Measurements from ENCODE around the gene EMD. TPM values are rescaled to one million over a fixed set of nuclear protein-coding genes. Genes with fewer than 3 reads are reported as not detected.

The EMD gene
- polyA plus RNA-seq, 3 donors = 71.3 to 97.8 (median 78.0) TPM

DNA sequence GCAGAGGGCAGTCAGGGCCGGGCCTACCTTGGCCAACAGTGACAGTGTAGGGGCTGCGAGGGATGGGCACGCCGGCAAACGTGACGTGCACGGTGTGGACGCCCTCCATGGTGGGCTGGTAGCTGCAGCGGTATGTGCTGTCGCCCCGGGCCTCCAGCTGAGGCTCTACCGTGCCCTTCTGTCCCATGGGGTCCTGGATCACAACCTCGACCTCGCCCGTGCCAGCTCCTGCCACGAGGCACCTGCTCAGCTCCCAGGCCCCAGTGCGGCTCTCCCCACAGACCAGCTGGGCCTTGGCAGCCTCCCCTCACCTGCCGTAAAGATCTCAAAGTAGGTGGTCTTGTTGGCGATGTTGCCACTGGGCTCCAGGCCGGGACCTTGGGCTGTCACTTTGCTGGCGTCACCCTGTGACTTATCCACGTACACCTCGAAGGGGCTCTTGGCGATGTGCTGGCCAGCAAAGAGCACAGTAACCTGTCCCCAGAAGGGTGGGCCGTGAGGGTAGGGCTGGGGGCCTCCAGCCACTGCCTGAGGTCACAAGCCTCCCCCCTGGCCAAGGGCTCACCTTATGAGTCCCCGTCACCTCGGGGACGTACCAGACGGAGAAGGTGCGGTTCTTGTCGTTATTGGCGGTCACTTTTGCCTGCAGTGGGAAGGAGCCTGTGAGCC, 13.0 kb upstream of the EMD start:
- DNase-seq (ENCODE audit: extremely low read depth in 1 of 11, low read depth in 9 of 11, low spot score in 4 of 11) = no peak

DNA sequence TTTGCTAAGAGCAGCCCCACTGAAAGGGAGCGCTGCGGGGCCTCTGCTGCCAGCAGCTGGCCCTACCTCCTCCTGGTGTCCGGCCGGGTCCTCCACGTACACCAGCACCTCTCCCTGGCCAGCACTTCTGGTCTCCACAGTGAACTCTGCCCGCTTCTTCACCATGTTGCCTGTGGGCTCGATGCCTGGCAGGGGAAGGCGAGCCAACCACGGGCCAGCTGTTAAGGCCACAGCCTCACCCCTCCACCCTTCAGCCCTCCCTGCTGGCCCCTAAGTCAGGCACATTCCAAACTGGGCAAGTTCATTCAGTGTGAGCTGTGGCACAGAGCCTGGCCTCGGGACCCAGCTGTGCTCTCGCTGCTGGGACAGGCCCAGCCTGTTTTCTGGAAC, 12.4 kb upstream of the EMD start:
- no peak for DNase-seq (ENCODE audit: extremely low read depth in 1 of 11, low read depth in 9 of 11, low spot score in 4 of 11)

DNA sequence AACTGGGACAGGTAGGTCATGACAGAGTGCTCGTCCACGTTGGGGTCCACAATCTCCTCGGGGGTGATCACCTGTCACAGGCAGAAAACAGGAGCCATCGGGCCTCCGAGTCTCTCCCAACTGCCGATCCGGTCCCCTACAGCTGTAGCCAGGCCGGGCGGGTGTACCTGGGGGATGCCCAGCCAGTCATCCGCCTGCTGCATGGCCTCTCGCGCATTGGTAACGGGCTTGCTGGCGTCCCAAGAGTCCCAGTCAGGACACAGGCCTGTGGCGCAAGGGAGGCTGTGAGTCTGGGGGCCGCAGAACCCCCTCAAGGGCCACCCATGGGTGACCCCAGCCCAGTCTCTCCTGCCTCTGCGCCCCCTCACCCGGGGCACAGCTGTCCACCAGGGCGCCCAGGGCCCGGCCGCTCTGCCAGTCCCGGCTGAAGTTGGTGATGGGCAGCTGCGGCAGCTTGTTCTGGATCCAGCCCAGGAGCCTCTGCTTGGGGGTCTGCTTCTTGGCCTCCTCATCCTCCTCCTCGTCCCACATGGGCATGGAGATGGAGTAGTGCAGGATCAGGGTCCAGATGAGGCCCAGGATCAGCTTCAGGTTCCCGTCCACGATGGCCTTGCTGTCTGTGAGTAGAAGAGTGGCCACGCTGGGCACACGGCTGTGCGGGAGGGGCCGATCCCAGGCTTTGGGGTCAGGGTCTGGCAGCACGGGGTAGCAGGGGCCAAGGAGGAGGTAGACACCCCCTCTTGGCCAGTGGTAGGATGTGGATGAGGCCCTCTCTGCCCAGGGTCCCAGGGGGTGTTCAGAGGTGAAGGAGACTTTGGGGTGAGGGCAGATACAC, 11.4 kb upstream of the EMD start:
- no peak for DNase-seq (ENCODE audit: extremely low read depth in 1 of 11, low read depth in 9 of 11, low spot score in 4 of 11)

DNA sequence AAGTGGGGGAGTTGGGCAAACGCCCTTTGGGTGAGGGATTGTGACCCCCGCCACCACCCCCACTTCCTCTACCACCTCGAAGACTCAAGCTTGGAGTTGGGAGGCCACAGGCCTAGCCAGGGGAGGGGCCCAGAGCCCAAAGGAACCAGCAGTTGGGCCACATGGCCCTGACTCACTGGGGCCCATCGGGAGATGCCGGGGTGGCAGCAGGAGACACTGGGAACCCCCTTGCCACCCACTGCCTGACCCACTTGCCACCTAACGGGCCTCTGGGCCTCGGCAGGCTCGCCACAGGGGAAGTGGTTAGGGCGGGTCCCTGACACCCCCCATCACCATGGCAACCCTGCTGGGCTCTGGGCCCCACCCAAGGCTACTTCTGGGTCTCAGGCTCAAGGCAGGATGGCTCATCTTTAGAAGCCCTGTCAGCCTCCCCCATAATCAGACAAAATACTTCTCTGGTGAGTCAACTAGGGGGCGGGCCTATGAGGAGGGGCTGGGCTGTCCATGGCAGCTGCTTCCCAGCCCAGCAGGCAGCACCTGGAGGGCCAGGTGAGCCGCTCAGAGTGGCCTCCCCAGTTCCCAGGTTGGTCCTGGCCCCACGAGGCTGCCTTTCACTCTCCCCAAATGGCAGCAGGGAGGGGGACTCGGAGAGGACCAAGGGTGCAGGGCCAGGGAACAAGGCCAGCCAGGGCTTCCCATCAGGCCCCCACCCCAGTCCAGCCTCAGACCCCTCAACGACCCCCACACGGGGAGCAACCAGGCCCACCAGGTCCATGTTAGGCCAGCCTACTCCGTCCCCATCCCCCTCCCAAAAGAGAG, 10.3 kb upstream of the EMD start:
- no peak for DNase-seq (ENCODE audit: extremely low read depth in 1 of 11, low read depth in 9 of 11, low spot score in 4 of 11)

DNA sequence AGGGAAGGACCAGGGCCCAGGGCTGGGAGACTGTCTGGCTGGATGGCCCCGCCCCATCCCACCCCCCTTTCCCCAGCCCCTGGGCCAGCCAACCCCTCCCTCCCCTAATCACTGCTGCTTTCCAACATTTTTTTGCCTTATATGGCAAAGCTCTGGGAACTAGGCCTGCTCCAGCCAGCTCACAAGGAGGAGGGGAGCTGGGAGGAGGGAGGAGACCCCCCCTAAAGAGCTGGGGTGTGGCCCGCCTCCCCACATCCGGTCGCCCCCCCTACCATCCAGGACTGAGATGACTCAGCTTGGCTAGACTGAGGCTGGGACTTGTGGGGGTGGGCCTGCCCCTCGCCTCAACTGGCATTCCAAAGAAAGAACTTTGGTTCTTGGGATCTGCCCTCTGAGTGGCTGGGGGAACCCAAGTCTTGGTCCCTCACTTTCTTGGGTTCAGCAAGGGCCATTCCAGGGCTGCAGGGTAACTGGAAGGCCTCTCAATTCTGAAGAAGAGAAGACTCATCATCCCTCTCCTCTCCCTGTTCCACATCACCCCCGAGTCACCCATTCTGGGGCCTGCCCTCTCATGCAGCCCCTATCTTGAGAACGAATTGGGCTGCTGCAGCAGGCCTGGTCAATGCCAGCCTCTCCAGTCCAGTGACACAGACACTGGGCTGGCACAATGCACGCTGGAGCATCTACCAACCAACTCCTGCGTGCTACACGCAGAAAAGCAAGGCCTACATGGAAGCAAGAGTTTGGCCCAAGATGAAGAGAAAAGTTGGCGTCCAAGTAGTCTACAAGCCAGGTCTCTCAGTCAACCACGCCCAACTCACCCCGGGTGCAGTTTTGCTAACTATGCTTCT, 9.4 kb upstream of the EMD start:
- DNase-seq (ENCODE audit: extremely low read depth in 1 of 11, low read depth in 9 of 11, low spot score in 4 of 11) = peak in 6 of 11 donors; percentile 69 to 88 (median 81)

DNA sequence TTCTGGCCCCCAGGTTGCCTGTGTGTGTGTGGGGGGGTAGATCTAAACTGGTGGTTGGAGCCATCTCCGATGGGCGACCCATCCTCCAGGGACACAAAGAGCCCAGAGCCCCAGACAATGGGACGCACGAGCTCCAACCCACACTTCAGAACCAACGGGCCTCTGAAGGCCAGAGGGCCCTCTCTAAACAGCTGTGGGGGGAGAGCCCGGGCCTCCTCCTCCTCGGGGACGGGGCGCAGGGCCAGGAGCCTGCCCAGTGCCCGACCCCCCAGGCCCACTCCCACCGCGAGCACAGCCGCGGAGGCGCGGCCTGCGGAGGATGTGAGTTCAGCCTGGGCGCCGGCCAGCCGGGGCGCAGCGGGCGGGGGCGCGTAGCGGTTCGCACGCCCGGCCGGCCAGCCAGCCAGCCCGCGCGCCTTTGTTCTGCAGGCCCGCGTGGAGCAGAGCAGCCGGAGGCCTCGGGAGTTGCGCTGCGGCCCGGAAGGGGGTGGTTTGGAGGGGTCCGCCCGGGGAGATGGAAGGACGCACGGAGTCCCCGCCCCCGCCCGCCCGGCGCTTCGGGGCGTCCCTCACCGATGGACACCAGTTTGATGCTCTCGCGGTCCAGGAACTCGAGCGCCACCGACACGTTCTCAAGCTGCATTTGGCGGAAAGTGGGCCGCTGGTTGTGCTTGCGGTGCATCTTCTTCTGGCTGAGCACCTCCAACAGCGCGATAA, 8.6 kb upstream of the EMD start:
- no peak for DNase-seq (ENCODE audit: extremely low read depth in 1 of 11, low read depth in 9 of 11, low spot score in 4 of 11)

DNA sequence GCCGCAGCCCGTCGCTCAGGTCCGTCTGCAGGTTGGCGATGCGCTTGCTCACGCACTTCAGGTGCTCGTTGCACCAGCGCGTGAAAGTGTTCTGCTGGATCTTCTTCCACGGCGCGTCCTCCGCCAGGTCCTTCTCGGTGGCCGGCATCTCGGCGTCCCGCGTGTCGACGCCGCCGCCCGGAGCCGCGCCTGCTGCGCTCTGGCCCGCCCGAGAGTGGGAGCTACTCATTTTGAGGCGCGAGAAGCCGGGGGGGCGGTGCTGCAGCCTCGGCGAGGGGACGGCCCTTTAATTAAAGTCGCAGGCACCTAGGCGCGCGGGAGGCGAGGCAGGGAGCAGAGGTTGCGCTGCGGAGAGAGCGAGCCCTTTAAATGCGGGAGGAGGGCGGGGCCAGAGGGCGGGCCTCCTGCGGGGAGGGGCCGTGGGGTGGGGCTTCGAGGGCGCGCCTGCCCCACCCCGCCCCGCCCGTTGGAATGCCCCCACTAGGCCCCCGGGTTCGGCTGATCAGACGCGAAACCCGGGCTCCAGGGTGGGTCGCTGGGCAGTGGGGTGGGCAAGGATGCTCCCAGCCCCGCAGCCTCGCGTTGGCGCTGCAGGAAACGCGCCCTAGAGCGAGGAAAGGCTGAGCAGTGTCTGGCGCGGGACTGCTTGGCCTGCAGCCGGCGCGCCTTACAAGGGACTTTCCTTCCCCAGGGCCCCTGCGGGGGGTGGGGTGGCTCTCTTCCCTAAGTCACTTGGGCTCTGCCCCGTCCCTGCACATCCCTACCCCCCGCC, 7.9 kb upstream of the EMD start:
- DNase-seq (ENCODE audit: extremely low read depth in 1 of 11, low read depth in 9 of 11, low spot score in 4 of 11) = peak in 10 of 11 donors; percentile 65 to 91 (median 84)

DNA sequence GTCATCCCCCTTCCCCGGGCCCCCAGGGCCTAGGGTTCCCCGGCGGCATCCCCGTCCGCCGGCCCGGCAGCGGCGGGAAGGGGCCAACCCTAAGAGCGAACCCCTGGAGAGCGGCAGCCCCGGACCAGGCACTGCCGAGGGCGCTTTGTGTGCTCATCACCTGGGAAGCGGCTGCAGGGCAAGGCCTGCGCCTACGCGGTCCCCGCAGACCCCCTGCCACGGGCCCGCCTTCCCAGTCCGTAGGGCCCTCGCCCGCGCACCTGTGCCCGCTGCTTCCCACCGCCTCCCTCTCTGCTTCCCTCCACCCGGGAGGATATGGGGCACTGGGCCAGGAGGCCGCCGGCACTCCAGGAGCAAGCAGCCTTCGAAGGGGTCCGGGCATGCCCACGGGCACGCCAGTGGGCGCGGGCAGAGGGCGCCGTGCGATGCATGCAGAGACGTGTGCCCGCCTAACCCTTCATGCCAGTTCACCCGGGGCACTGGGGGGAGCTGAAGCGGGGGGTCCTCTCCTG, 7.2 kb upstream of the EMD start:
- DNase-seq (ENCODE audit: extremely low read depth in 1 of 11, low read depth in 9 of 11, low spot score in 4 of 11) = no peak

DNA sequence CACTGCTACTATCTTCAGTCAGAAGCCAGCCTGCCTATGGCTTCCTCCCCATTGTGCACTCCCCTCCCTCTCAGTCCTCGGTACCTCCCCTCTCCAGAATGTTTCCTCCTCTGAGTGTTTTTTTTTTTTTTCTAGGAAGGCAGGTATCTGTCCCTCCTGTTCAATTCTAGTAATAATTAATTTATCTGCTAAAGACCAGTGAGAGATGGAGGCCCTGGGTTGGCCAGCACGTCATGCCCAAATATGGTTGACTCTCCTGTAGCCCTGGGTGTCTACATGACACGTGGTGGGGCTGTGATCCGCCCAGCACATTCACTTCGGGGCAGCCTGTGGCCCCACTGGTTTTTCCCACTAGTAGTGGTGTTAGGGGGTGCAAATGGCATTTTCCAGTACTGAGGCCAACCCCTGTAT, 6.5 kb upstream of the EMD start:
- no peak for DNase-seq (ENCODE audit: extremely low read depth in 1 of 11, low read depth in 9 of 11, low spot score in 4 of 11)

DNA sequence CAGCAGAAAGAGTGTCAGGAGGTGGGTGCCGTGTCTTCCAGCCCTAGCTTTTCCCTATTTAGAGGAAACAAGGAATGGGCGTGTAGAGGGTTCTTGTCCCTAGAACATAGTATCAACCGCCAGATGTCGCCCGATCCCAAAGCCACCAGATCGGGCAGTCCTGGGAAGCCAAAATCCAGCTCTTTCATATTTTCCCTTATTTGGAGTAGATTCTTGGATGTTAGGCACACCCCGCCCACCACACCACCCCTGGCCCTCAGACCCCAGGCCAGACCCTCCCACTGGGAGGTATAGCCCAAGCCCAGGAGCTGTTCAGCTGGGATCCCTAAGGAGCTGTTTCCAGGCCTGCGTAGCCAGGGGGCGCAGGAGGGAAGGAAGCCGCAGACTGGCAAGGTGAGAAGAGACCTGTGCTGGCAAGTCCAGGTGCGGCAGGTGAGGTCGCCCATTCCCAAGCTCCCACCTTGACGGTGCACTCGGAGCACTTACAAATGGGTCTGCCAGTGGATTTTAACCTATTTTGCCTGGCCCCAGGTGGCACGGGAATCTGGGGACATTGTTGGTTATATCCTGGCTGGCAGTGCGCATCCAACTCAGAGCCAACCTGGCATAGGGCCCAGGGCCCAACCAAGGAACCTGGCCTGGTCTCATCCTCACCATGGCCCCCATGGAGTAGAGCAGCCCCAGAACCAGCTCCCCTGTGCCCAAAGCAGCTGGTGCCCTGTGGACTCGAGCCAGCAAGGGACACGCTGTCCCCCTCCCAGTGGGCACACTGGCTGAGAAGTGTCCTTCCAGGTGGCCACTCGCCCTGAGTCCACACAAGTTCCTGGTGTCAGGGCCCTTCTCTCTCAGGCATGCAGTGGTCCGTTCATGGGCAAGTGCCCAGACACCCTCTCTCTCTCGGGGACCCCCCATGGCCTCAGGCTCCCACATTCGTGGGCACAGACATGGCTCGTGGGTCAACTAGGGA, 5.5 kb upstream of the EMD start:
- peak in 2 of 11 donors; percentile 51 to 61 for DNase-seq (ENCODE audit: extremely low read depth in 1 of 11, low read depth in 9 of 11, low spot score in 4 of 11)

DNA sequence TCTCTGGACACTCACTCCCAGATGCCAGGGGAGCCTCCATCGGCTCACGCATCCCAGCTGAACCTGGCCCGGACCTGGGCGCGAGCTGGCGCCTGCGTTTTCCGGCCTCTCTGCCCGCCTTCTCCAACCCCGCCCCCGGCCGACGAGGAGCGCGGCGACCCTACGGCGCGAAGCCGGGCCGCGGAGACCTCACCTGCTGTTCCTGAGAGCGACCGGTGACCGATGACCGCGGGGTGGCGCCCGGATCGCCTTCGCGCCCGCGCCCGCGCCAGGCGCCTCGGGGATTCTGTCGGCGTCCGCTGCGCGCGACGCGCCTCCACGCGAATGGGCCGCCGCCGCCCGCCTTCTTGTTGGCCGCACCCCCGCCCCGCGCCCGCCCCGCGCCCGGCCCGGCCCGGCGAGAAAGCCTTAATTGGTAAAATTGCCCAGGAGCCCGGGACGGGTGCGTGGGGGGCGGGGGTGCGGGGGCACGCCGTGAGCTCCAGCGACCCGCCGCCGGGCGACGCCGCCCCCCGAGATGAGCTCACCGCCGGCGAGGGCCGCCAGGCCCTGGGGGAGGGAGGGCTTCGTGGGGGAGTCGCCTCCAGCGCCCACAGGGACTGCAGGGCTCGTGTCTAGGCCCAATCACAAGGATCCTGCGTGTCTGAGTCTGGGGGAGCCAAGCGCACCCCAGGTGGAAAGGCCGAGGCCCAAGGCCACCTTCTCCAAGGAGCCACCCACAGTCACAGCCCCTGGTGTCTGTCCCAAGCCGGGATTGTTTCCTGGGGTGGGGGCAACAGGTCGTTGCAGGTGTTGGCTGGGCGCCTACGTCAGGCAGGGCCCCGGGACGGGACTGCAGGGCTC, 4.6 kb upstream of the EMD start, which contains the start of gene FLNA:
Gene FLNA (minus strand): TSS at position 322 of the 843 bp plus-strand sequence. CDS start 3,389 bp downstream, outside the sequence.
- no peak for DNase-seq (ENCODE audit: extremely low read depth in 1 of 11, low read depth in 9 of 11, low spot score in 4 of 11)

DNA sequence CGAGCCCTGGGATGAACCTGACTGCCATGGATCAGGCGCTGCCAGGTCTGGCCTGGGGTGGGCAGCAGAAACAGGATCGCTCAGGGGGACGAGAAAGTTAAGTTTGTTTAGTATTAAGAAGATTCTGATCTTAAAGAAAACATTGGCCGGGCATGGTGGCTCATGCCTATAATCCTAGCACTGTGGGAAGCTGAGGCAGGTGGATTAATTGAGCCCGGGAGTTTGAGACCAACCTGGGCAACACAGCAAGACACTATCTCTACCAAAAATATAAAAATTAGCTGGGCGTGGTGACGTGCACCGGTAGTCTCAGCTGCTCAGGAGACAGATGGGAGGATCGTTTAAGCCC, 4.0 kb upstream of the EMD start:
- no peak for DNase-seq (ENCODE audit: extremely low read depth in 1 of 11, low read depth in 9 of 11, low spot score in 4 of 11)

DNA sequence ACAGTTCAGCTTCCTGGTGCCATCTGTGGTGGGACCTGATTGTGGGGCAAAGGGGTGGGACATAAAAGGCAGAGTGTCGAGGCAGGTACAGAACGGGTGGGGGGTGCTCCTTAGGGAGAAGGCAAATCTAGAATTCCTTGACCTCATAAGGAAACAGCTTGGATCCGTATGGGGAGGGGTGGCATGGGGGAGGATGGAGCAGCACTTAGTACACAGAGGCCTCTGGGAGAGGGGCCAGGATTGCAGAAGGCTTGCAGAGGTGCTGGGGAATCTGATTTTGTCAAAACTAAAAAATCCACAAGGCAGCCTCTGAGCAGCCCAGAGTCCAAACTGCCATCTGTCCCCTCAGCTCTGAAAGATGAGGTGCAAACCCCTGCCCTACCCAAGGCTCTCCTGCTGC, 2.3 kb upstream of the EMD start:
- no peak for DNase-seq (ENCODE audit: extremely low read depth in 1 of 11, low read depth in 9 of 11, low spot score in 4 of 11)

DNA sequence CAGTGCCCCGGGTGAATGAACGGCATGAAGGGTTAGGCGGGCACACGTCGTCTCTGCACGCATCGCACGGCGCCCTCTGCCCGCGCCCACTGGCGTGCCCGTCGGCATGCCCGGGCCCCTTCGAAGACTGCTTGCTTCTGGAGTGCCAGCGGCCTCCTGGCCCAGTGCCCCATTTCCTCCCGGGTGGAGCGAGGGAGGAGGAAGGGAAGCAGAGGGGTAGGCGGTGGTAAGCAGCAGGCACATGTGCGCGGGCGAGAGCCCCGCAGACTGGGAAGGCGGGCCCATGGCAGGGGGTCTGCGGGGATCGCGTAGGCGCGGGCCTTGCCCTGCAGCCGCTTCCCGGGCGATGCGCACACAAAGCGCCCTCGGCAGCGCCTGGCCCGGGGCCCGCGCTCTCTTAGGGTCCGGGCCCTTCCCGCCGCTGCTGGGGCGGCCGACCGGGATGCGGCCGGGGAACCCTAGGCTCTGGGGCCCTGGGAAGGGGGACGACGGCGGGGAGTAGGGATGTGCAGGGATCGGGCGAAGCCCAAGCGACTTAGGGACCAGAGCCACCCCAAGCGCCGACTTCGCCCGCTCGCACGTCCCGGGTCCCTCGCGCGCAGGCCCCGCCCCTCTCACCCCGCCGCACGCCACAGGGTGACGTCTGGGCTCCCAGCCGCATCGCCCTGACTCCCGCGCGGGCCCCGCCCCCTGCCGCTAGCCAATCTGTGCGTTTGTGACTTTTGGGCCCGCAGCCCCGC, 866 bp upstream of the EMD start:
- no peak for DNase-seq (ENCODE audit: extremely low read depth in 1 of 11, low read depth in 9 of 11, low spot score in 4 of 11)

DNA sequence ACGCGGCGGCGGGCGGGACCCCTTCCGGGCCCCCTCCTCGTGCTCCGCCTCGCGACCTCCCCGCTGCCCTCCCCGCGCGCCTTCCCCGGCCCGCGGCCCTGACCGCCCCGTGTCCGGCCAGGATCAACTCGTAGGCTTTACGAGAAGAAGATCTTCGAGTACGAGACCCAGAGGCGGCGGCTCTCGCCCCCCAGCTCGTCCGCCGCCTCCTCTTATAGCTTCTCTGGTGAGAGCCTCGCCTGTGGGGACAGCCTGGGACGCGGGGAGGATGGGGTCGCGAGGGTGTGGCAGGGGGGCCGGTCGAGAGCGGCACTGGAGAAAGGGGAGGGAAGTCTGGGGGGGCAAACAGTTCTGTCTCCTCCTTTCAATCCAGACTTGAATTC, 465 bp downstream of the EMD start:
- DNase-seq (ENCODE audit: extremely low read depth in 1 of 11, low read depth in 9 of 11, low spot score in 4 of 11) = no peak

Data from renal cortex interstitium (tissue), 11 donors.